NCI-H1048 (cell line): ENCODE measurements around the gene INPP4B.

Experiments used
- DNase-seq: peaks from one replicate; lab custom pipeline; 2025; lab: John Stamatoyannopoulos, UW

INPP4B gene

DNA sequence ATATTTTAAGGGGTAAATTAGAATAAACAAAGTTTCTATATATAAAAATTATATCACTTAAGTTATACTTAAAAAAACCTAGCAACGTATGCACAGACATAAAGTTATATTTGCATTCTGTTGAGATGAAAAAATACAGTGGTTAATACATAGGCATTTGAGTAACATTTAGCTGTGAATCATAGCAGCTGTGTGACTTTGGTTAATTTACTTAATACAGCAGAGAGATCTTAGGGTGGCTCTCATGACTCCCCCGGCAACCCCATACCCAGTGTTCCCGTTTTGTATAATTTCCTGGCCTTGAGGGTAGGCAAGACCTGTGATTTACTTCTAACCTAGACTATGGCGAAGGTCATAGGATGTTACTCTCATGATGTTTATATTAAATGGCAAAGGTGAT is 504.8 kb downstream of the INPP4B start:
- DNase-seq = no peak

DNA sequence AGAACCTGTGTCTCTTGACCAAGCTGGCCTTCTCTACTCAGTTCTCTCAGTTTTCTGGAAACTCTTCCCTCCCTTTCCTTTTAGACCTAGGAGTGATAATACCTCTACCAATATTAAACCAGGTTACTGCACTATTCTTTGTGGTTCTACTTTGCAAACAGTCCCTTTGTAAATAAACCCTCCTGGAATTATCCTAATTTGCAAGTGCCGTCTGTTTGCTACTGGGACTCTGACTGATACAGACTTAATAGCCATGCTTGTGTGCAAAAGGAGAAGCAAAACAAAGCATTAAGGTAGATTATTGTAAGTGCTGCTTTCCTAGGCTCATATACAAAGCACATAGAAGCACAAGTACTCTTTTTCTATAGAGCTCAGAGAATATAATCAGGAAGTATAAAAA is 507.0 kb downstream of the INPP4B start:
- no peak for DNase-seq

DNA sequence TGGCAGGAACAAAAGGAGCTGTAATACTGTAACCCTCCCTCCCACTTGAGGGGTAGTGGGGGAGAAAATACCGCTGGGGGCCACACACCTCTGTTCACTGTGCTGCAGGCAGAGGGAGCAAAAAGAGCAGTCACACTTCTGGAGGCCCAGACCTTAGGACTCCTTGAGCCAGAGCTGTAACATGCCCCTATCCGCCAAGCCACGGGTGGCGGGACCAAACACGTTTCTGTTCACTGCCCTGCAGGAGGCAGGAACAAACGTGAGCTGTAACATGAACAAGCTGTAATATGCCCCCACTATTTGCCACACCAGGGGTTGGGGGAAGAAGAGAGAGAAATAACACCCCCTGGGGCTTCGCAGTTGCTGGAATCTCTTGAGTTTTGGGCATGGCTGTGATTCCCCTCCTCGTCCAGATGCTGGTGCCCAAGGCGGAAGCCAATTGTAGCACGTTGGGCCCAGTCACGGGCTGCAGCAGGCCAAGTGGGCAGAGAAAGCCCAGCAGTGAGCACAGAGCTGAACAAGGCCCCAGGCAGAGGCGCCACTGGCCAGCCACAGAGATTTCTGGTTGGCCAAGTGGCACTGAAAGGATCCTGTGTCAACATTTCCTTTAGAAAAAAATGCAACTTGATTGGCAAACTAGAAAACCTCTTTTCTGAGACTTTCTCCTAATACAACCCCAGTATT is 509.7 kb downstream of the INPP4B start:
- no peak for DNase-seq

DNA sequence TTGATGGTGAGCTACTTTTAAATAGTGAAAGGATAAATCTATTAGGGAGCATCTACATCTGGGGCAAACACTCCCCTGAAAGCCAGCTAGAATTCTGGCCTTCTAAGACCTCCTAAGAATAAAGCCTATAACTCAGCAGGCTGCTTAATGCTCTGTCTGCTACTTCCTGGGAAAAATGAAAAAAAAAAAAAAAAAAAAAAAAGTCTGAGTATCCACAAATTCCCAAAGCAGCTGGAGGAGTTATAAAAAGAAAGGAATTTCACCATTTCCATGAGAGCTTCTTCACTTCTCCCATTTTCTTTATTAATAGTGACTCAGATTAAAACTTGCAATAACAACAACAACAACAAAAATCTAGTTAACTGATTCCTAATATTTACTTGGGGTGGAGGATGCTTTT is 511.2 kb downstream of the INPP4B start:
- DNase-seq = no peak

DNA sequence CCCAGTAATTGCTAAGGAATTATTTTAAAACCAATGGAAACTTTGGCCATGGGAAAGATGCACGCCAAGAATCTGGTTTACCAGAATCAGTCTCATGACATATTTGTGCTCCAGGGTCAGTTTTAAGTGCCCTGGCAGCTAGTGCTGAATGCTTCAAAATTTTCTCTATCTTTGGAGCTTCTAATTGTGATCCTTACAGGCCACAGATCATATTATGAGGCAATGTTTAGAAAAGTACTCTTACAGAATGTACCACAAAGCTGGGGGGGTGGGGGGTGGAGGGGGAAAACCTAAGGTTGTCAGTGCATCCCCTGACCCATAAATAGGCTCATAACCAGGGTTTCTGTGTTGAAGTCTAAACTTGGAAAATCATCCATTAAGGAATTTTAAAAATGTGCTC is 514.5 kb downstream of the INPP4B start:
- DNase-seq = no peak

DNA sequence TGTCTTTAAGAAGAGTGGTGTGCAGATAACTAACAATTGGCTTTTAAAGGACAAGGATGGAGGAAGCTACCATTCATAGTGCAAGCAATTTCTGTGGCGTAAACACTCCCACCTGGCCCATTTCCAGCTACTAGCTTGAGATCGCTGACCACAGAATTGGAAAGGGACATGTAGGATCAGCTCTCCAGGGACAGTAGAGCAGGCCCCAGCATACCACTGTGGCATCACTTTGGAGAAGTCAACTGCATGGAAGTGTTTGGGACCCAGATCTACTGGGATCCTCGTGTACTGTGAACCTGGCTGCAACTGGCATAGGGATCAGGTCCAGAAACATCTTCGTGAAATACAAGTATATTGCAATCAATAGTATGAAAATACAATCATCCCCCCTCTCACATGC is 515.0 kb downstream of the INPP4B start:
- DNase-seq = no peak

DNA sequence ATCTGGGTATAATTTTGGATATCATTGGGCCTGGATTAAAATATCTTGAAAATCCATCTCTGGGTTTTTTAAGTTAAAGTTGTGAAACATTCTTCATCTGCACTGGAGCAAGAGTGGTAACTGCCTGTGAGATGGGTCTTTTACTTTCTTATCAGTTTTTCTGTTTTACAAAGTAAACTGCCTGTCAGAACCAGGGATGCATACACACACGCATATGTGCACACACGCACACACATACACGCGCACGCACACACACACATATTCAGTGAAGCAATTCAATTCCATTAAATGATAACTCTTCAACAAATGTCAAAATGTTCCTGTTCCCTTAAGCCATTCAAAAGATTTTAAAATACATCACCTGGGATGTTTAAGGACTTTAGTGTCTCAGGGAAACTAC is 515.8 kb downstream of the INPP4B start:
- no peak for DNase-seq

DNA sequence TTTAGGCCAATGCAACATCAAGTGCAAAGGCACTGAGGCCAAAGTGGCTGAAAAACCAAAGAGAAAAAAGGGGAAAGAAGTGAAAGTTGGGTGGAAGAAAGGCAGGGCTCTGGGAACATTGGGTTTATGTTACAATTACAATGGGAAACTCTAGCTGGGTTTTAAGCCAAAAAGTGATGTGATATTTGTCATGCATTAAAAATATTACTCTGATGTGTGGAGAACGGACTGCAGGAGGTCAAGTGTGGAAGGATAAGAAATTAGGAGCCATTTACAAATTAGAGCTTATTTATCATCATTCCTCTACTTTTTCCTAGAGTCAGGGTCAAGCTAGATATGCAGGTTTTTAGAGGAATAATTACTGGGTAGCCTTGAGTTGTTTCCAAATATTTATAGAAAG is 516.8 kb downstream of the INPP4B start:
- no peak for DNase-seq

DNA sequence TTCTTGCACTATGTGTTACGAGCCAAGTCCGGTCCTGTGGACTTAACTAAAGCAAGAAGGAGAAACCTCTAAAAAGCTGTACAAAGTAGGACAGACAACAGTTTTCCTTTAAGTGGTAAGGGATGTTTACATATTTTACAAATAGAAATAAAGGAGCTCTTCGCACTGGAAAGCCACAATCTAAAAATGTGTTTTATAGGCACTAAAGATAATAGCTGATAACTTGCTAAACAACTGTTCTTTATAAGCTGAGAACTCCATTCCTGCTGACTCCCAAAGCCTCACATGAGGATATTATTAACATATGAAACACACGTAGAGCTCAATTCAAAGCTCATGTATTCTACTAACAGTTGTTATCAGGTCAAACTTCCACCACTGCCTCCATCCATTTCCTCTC is 519.9 kb downstream of the INPP4B start:
- no peak for DNase-seq

DNA sequence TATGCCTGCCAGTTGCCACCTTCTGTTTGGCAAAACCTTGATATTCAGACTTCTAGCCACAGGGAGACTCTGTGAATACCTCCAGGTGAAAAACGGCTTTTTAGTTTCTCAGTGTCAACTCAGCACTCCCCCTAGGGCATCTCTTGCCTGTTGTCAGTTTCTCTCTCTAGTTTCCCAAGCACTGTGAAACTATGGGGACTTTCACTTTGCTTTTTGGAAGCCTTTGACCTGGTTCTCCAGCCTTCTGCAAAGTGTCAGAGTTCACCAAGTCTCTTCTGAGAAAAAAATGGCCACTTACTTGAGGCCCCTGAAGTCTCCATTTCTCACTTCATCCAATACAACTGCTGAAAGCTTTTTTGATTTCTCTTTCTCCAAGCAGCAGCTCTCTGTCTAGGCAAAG is 521.5 kb downstream of the INPP4B start:
- no peak for DNase-seq

DNA sequence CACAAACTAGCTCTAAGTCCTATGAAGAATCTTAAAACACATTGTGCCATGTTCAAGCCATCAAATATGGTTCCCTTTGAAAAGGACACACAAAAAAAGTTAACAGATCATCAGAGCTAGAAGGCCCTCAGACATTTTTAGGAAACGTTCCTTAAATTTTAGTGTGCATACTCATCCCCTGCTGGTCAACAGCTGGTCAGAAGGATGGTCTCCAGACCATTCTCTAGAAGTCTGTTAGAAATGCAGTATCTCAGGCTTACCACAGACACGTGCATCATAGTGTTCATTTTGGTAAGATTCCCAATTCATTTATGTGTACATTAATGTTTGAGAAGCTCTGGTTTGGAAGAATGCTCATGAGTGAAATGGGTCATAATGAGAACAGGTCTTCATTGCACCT is 523.1 kb downstream of the INPP4B start:
- no peak for DNase-seq

DNA sequence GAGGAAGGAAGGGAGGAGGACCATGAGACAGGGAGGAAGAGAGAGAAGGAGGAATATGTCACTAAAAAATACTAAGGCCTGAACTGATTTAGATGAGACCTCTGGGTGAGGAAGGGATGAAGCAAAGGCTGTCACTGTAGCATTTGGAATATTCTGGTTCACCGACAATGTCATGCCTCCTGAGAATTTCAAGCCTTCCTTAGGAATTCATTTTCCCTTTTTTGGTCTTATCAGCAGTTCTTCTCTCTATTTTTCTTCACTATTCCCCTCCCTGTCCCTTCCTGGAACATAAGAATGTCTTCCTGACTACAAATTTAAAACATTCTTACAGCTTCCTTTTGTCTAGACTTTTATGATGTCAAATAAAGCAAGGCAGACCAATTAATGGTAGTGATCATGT is 527.8 kb downstream of the INPP4B start:
- no peak for DNase-seq

DNA sequence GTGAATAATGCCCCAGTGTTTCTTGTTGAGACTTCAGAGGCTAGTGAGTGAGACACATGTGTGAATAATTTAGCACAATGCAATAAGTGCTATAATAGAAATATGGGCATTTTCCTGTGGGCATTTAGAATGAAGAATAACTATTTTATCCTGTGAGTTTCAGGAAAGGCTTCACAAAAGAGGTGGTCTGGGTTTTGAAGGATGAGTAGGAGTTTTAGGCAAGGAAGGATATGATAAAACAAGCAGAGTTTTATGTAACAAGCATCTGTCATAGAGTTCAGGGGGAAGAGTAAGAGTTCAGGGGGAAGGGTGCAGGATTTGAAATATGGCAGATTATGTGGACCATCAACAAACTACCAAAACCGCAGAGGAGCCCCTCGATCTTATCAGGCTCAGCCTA is 529.2 kb downstream of the INPP4B start:
- DNase-seq = no peak

DNA sequence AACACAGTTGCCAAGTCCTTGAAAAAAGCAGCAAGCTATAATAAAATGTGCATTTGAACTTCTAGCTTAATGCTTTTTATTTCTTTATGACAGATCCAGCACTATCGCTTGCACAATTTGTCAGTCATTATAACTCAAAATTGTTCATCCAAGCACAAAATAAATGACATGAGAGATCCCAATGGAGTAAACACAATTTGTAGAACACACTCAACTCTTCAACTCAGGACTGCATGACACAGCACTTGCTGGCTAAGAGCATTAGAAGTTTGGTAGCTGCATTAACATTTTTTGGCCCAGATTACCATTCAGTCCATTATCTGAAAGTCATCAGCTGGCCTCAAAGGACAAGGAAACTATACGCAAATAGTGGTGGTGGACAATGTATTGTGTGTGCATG is 530.1 kb downstream of the INPP4B start:
- no peak for DNase-seq

DNA sequence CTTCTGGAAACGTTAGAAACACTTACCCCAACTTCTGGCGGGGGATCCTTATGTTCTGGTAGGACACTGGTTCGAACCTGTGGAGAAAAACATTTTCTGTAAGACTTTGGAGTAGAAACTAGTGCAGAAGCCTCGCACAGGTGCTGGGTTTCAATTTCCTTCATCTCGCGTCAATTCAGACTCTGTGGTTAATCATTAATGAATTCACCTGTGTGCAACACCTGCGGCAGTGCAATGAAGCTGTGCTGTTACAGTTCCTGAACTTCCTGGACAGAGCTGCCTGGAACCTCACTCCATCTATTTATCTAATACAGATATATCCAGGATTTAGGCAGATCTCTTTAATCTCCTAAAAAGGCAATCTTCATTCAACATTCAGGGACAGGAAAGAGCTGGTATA is 531.4 kb downstream of the INPP4B start:
- no peak for DNase-seq

DNA sequence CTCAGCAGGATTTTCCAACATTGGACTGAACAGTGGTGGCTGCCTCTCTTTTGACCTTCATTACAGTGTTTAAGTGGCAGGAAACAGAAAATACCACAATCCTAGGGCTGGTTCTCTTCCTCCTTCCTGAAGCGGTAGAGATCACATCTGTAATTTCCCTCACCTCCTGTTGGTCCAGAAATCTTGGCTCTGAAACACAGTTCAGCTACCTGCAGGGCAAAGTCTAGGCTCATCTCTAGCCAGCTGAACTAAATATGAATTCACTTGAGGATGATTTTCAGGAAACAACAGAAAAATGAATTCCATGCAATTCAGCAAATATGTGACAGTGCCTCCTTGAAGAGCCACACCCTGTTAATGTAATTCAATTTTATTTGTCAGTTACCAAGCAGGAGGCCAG is 531.9 kb downstream of the INPP4B start:
- DNase-seq = no peak

DNA sequence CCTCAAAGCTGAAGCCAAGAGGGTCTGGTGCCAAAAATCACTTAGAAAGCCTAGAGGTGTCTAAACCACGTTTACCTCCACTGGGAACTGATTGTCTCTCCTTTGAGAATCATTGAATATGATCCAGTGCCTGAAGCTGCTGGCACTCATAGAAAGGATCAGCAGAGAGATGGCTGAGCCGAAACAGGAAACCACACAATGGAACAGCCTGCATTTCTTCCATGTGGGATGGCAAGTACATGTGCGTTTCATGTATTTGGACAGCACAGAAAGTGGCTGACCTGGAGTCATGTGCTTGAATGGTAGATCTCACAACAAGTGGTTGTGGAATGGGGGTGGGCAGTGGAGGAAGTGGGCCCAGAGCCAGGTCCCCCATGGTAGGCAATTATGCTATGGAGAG is 533.7 kb downstream of the INPP4B start:
- no peak for DNase-seq

DNA sequence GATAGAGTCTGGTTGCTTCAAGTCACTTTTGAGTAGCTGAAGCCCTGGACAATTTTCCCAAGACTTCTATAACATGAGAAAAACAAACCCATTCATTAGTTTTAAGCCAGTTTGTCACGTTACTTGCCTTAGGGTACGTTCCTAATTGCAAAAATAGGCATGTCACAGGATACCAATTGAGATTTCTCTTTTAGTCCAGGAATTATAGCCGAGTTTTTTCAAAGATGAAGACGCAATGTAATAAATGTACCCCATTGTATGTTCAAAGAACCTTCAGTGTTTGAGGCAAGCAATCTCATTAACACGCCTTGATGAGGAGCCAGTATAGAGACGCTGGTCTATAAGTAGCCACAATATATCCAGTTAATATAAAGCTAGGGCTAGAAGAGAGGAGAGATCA is 534.2 kb downstream of the INPP4B start:
- DNase-seq = no peak

DNA sequence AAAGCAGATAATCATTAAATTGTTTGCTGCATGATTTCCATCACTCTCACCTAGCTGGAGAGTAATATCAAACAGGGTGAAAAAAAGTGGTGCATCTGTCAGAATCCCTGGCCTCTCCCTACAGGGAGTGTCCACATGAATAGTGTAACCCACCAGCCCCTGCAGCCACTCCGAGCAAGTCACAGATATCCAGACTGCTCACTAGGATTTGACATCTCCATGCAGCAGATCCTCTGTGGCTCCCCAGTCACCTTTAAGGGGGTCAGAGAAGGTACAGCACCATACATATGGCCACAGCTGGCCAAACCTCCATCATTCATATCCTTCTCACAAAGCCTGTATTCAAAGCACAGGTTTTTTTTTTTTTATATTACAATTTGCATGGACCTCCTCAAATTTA is 536.3 kb downstream of the INPP4B start:
- no peak for DNase-seq

DNA sequence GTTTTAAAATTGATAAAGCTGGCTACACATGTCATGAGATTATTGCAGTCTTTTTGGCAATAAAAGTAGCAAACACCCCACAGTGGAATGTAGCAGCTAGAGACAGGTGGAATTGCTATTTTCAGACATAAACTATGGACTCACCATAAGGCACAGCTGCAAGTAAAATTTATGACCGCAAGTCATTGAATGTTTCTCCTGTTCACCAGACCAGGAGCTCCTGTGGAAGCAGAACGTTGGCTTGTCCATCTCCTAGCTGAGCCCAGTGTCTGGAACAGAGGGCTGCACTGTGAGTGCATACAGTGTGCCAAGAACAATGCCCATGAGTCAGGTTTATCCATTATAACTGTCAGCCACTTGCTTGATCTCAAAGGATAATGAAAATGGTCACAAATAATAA is 538.2 kb downstream of the INPP4B start:
- DNase-seq = no peak

DNA sequence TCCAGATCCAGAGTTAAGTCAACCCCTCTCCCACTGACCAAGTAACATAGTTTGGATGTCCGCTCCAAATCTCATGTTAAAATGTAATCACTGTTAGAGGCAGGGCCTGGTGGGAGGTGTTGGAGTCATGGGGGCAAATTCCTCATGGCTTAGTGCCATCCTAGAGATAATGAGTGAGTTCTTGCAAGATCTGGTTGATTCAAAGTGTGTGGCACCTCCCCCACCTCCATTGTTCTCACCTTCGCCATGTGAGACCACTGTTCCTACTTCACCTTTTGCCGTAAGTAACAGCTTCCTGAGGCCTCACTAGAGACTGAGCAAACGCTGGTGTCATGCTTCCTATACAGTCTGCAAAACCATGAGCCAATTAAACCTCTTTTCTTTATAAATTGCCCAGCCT is 548.8 kb downstream of the INPP4B start:
- no peak for DNase-seq

DNA sequence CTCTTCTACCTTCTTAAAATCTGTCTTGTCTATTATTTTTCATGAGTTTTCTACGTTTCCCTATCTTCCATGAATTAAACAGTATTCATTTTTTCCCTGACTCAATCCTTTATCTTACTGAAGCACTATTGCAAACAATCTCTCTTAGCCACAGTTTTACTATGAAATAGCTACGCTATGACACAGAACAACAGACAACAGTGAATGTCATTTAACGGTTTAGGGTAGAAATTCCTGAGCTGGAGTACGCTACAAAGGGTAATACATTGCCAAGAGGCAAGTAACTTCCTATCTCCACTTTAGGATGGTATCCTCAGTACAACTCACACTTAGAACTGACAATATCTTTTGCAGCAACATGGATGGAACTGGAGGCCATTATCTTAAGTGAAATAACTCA is 552.6 kb downstream of the INPP4B start:
- DNase-seq = no peak

DNA sequence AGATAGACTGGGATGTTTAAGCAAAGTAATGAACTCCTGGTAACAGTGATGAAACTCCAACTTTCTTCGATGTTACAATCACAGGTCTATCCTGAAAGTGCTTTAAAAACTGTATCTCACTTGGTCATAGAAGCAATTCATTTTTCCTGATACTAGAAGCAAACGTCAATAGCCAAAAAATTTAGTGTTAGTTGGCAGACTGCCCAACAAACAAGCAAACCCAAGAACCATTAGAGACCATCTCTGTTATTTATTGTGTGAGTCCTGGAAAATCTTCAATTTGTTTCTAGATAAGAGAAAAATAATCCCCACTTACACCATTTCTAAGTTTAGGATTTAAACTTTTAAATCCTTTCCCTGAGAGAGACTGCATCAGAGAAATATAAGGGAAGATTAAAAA is 553.9 kb downstream of the INPP4B start:
- DNase-seq = no peak

DNA sequence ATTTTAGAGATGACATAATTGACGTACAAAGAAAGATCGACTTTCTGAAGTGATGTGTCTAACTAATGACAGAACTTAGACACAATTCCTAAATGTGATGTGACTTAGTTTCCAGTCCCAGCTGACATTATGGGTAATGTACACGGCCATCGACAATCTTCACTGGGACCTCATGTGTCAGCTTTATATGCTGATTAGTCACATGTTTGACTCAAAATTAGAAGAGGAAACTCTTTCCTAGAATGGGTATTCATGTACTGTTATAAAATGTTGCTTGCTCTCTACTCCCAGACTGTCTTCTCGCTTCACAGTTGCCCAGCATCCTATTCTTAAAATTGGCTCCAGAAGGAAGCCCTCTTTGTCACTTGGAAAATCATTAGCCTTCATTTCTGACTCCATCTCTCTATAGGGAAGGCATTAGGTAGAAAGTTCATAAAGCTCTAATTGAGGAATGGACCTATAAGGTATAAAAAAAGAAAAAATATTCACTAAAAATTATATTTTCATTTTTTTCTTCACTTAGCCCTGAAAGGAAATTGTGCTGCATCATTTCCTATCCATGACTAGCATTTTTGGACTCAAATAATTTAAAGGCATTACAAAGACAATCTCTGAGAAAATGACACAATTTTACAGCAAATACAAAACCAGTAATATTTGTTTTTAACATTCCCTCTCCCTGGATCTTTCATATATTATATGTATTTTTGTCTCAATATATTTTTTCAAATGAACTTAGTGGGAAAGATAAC is 554.6 kb downstream of the INPP4B start:
- no peak for DNase-seq
